ENCODE data around the gene TP63.

Gene TP63

GRCh38 chr3:189890496-189890895, 259.3 kb downstream of the TP63 start:
- no peak for DNase-seq

- DNase-seq, result no peak
These were observed 265.3 kb downstream of the TP63 start for GRCh38 chr3:189896533-189896932.

GRCh38 chr3:189897406-189897805, 266.2 kb downstream of the TP63 start:
- no peak for DNase-seq

GRCh38 chr3:189898559-189899153, 267.5 kb downstream of the TP63 start:
- no peak for DNase-seq

- DNase-seq, result no peak
These were observed 268.0 kb downstream of the TP63 start for GRCh38 chr3:189899186-189899585.

- DNase-seq, result no peak
These were observed 269.4 kb downstream of the TP63 start for GRCh38 chr3:189900578-189900977.

GRCh38 chr3:189901481-189901880, 270.3 kb downstream of the TP63 start:
- DNase-seq, result no peak

- peak; percentile 32 for DNase-seq
These were observed 271.3 kb downstream of the TP63 start for GRCh38 chr3:189902230-189903186.

- no peak for DNase-seq
These were observed 272.5 kb downstream of the TP63 start for GRCh38 chr3:189903562-189904250.

- no peak for DNase-seq
These were observed 276.6 kb downstream of the TP63 start for GRCh38 chr3:189907803-189908202.

- DNase-seq, result peak; percentile 87
These were observed 277.5 kb downstream of the TP63 start for GRCh38 chr3:189908646-189909045.

GRCh38 chr3:189909139-189909538, 277.9 kb downstream of the TP63 start:
- DNase-seq, result no peak

- DNase-seq, result no peak
These were observed 278.4 kb downstream of the TP63 start for GRCh38 chr3:189909573-189909972.

- no peak for DNase-seq
These were observed 279.8 kb downstream of the TP63 start for GRCh38 chr3:189911001-189911400.

GRCh38 chr3:189914799-189915198, 283.6 kb downstream of the TP63 start:
- DNase-seq, result peak; percentile 90

- no peak for DNase-seq
These were observed 290.6 kb downstream of the TP63 start for GRCh38 chr3:189921770-189922169.

- peak; percentile 46 for DNase-seq
These were observed 297.0 kb downstream of the TP63 start for GRCh38 chr3:189927975-189928895.

GRCh38 chr3:189936201-189936945, 305.2 kb downstream of the TP63 start:
- DNase-seq, result no peak

GRCh38 chr3:189937302-189938127, 306.3 kb downstream of the TP63 start:
- DNase-seq, result peak; percentile 98

- DNase-seq, result no peak
These were observed 309.9 kb downstream of the TP63 start for GRCh38 chr3:189941125-189941524.

- DNase-seq, result peak; percentile 53
These were observed 310.5 kb downstream of the TP63 start for GRCh38 chr3:189941679-189942078.

Measured in fibroblast of upper back skin (primary cell).